ENCODE data around the gene ADARB2. TPM values are rescaled to one million over a fixed set of nuclear protein-coding genes. Genes with fewer than 3 reads are reported as not detected.

ADARB2 gene
- total and polyA plus RNA-seq, 4 donors = 0.22 to 1.3 (median 0.55) TPM

GRCh38 chr10:1173091-1173490 is 564.2 kb downstream of the ADARB2 start:
- H3K27ac ChIP-seq (ENCODE audit: low read depth in 1 of 2, low read length in 1 of 2) = no peak overlapping the region
- no peak for ATAC-seq (ENCODE audit: insufficient read depth, low FRiP score)
- WGBS, 2 donors = 88 to 92% methylated on average over 27 of the region's 27 CpGs
- H3K9me3 ChIP-seq (ENCODE audit: control insufficient read depth in 4 of 4, insufficient read depth in 3 of 4, low read length in 3 of 4) = peaks cover 0 to 2% (median 0%) of the 10 kb centered on the region in 4 donors
- no peak for TF ChIP-seq CTCF (IDR thresholded peaks at IDR 0.05; ENCODE audit: control extremely low read depth, extremely low read depth)
- no peak overlapping the region for H3K4me3 ChIP-seq
- no peaks in the 10 kb centered on the region for H3K36me3 ChIP-seq (ENCODE audit: control insufficient read depth in 4 of 4, insufficient read depth in 4 of 4, low read length in 4 of 4)
- no peak overlapping the region for H3K9ac ChIP-seq (ENCODE audit: insufficient read depth in 1 of 2, low read length in 2 of 2)
- peaks cover 0 to 6% (median 0%) of the 10 kb centered on the region in 3 donors for H3K27me3 ChIP-seq (ENCODE audit: control insufficient read depth in 3 of 3, insufficient read depth in 3 of 3, low read length in 2 of 3)
- DNase-seq = no peak
- H3K4me1 ChIP-seq (ENCODE audit: control insufficient read depth in 5 of 5, insufficient read depth in 5 of 5, low read length in 5 of 5) = peaks cover 0 to 3% (median 0%) of the 10 kb centered on the region in 5 donors

GRCh38 chr10:1172256-1172984 is 564.9 kb downstream of the ADARB2 start:
- no peak for ATAC-seq (ENCODE audit: insufficient read depth, low FRiP score)
- peaks cover 0 to 2% (median 0%) of the 10 kb centered on the region in 4 donors for H3K9me3 ChIP-seq (ENCODE audit: control insufficient read depth in 4 of 4, insufficient read depth in 3 of 4, low read length in 3 of 4)
- no peak overlapping the region for H3K27ac ChIP-seq (ENCODE audit: low read depth in 1 of 2, low read length in 1 of 2)
- 84 to 92% methylated on average over 15 of the region's 15 CpGs for WGBS, 2 donors
- peaks cover 0 to 3% (median 0%) of the 10 kb centered on the region in 5 donors for H3K4me1 ChIP-seq (ENCODE audit: control insufficient read depth in 5 of 5, insufficient read depth in 5 of 5, low read length in 5 of 5)
- peaks cover 0 to 6% (median 0%) of the 10 kb centered on the region in 3 donors for H3K27me3 ChIP-seq (ENCODE audit: control insufficient read depth in 3 of 3, insufficient read depth in 3 of 3, low read length in 2 of 3)
- TF ChIP-seq CTCF (IDR thresholded peaks at IDR 0.05; ENCODE audit: control extremely low read depth, extremely low read depth) = no peak
- H3K9ac ChIP-seq (ENCODE audit: insufficient read depth in 1 of 2, low read length in 2 of 2) = no peak overlapping the region
- DNase-seq = no peak
- no peaks in the 10 kb centered on the region for H3K36me3 ChIP-seq (ENCODE audit: control insufficient read depth in 4 of 4, insufficient read depth in 4 of 4, low read length in 4 of 4)
- no peak overlapping the region for H3K4me3 ChIP-seq

- TF ChIP-seq CTCF (IDR thresholded peaks at IDR 0.05; ENCODE audit: control extremely low read depth, extremely low read depth) = no peak
- peaks cover 0 to 3% (median 0%) of the 10 kb centered on the region in 5 donors for H3K4me1 ChIP-seq (ENCODE audit: control insufficient read depth in 5 of 5, insufficient read depth in 5 of 5, low read length in 5 of 5)
- no peak overlapping the region for H3K9ac ChIP-seq (ENCODE audit: insufficient read depth in 1 of 2, low read length in 2 of 2)
- no peak for ATAC-seq (ENCODE audit: insufficient read depth, low FRiP score)
- no peak overlapping the region for H3K4me3 ChIP-seq
- 87 to 91% methylated on average over 9 of the region's 9 CpGs for WGBS, 2 donors
- no peaks in the 10 kb centered on the region for H3K36me3 ChIP-seq (ENCODE audit: control insufficient read depth in 4 of 4, insufficient read depth in 4 of 4, low read length in 4 of 4)
- no peak overlapping the region for H3K27ac ChIP-seq (ENCODE audit: low read depth in 1 of 2, low read length in 1 of 2)
- no peak for DNase-seq
- peaks cover 0 to 6% (median 0%) of the 10 kb centered on the region in 3 donors for H3K27me3 ChIP-seq (ENCODE audit: control insufficient read depth in 3 of 3, insufficient read depth in 3 of 3, low read length in 2 of 3)
- H3K9me3 ChIP-seq (ENCODE audit: control insufficient read depth in 4 of 4, insufficient read depth in 3 of 4, low read length in 3 of 4) = peaks cover 0 to 2% (median 0%) of the 10 kb centered on the region in 4 donors
These were observed 565.7 kb downstream of the ADARB2 start for GRCh38 chr10:1171586-1171985.
